PC-3 (cell line): ENCODE results near the gene POLRMT.

Source experiments
- CTCF ChIP-seq: fragments of 300-600 bp; sonication (generic); conservative IDR thresholded peaks from 2 replicates; pipeline ENCODE4 v1.5.1; 2017; ENCODE audit warnings: antibody characterized with exemption, low read depth, mild to moderate bottlenecking, low read length
- EZH2 ChIP-seq: fragments of 300-600 bp; sonication (generic); IDR thresholded peaks from one replicate; pipeline ENCODE4 v1.6.1; 2017; ENCODE audit warnings: antibody characterized with exemption, mild to moderate bottlenecking, low read length; ENCODE audit not compliant: unreplicated experiment
- EZH2phosphoT487 ChIP-seq: fragments of 300-600 bp; sonication (generic); IDR thresholded peaks from 2 replicates; pipeline ENCODE4 v1.6.1; 2018; ENCODE audit warnings: mild to moderate bottlenecking, antibody characterized with exemption, low read length, borderline replicate concordance

DNA sequence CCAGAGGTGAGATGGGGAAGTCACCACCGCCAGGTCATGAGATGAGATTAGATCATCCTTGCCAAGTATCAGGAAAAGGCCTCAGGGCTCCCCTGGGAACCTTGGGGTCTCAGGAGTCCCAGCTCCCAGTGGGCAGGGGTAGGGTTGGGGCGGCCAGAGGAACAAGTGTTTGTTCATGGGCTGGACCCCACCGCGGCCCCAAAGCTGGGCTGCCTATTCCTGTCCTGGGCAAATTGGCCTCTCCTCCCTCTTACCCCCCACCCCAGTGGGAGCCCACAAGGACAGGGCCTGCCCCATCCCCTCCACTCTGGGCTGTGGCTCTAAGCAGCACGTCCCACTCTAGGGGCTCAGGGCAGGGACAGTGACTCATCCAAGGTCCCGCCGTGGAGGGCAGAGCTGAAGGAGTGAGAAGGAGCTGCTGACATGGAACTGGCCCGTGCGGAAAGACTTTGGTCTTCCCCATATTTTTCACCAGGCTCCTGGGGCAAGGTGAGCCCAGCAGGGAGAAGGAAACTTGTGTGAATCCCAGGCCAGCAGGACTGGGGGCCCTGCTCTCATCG lies 47.7 kb downstream of the POLRMT start:
- no peak for TF ChIP-seq CTCF
- TF ChIP-seq EZH2: no peak
- no peak for TF ChIP-seq EZH2phosphoT487
